HG03097 (cell line): ENCODE results near the gene RAD51B.

Experiments used
- ATAC-seq: cut with Tn5 transposase; IDR thresholded peaks from one replicate; pipeline ENCODE4 v1.9.1; 2021; ENCODE audit not compliant: unreplicated experiment, low FRiP score

Gene RAD51B

GRCh38 chr14:68391311-68392014 is 571.9 kb downstream of the RAD51B start:
- ATAC-seq = no peak

- ATAC-seq = no peak
Observed at GRCh38 chr14:68392393-68393141, 573.0 kb downstream of the RAD51B start.

GRCh38 chr14:68393259-68393658 is 573.7 kb downstream of the RAD51B start:
- no peak for ATAC-seq

GRCh38 chr14:68394118-68394763 is 574.7 kb downstream of the RAD51B start:
- no peak for ATAC-seq

GRCh38 chr14:68394764-68395143 is 575.2 kb downstream of the RAD51B start:
- ATAC-seq = no peak

- ATAC-seq = no peak
Observed at GRCh38 chr14:68395604-68396003, 576.0 kb downstream of the RAD51B start.

- ATAC-seq = no peak
Observed at GRCh38 chr14:68396461-68396860, 576.9 kb downstream of the RAD51B start.

- no peak for ATAC-seq
Observed at GRCh38 chr14:68397371-68397811, 577.8 kb downstream of the RAD51B start.

GRCh38 chr14:68397822-68398221 is 578.2 kb downstream of the RAD51B start:
- ATAC-seq = no peak

- no peak for ATAC-seq
Observed at GRCh38 chr14:68398370-68398769, 578.8 kb downstream of the RAD51B start.

GRCh38 chr14:68399971-68400370 is 580.4 kb downstream of the RAD51B start:
- no peak for ATAC-seq

- no peak for ATAC-seq
Observed at GRCh38 chr14:68401317-68401716, 581.7 kb downstream of the RAD51B start.

- ATAC-seq = peak; percentile 51
Observed at GRCh38 chr14:68401855-68402254, 582.3 kb downstream of the RAD51B start.

- ATAC-seq = no peak
Observed at GRCh38 chr14:68402525-68403101, 583.0 kb downstream of the RAD51B start.

- no peak for ATAC-seq
Observed at GRCh38 chr14:68403191-68404145, 583.9 kb downstream of the RAD51B start.

GRCh38 chr14:68404146-68404527 is 584.6 kb downstream of the RAD51B start:
- ATAC-seq = no peak

GRCh38 chr14:68404652-68405183 is 585.1 kb downstream of the RAD51B start:
- ATAC-seq = no peak

- no peak for ATAC-seq
Observed at GRCh38 chr14:68405961-68406360, 586.4 kb downstream of the RAD51B start.

GRCh38 chr14:68407285-68407684 is 587.7 kb downstream of the RAD51B start:
- no peak for ATAC-seq

- ATAC-seq = no peak
Observed at GRCh38 chr14:68407825-68408224, 588.2 kb downstream of the RAD51B start.
